Testis (tissue), 2 donors: ENCODE measurements around the gene TASP1.

Experiments used
- POLR2A ChIP-seq: fragments of 450-650 bp; IDR thresholded peaks from one replicate; pipeline ENCODE4 v1.6.1; 2017; ENCODE audit warnings: antibody characterized with exemption, mild to moderate bottlenecking, moderate library complexity
- TF ChIP-seq, protein P1 (sequence below), 3 experiments: fragments of 450-650 bp in 2 of 3; fragments of 200-600 bp in 1 of 3; sonication (generic) in 1 of 3; IDR thresholded peaks; one replicate each; pipeline ENCODE4 v1.5.1; 2016 to 2019; ENCODE audit warnings: antibody characterized with exemption in 3 of 3, mild to moderate bottlenecking in 2 of 3, moderate library complexity in 1 of 3

DNA sequence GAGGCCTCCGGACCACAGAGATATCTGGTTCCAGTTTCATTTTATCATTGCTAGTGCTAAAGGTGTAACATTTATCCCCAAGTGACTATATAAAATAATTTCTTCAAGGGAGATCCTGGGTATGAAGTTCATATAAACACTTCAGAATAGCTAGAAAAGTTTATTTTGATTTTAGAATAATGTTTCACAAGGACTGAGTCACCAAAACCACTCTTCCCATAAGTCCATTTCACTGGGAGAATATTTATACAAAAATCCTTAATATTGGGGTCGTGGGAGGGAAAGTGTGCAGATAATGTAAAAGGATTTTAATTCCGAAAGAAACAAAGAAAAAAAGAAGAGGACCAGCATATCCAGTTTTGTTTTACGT, 289.5 kb downstream of the TASP1 start:
- TF ChIP-seq, protein P1, sequence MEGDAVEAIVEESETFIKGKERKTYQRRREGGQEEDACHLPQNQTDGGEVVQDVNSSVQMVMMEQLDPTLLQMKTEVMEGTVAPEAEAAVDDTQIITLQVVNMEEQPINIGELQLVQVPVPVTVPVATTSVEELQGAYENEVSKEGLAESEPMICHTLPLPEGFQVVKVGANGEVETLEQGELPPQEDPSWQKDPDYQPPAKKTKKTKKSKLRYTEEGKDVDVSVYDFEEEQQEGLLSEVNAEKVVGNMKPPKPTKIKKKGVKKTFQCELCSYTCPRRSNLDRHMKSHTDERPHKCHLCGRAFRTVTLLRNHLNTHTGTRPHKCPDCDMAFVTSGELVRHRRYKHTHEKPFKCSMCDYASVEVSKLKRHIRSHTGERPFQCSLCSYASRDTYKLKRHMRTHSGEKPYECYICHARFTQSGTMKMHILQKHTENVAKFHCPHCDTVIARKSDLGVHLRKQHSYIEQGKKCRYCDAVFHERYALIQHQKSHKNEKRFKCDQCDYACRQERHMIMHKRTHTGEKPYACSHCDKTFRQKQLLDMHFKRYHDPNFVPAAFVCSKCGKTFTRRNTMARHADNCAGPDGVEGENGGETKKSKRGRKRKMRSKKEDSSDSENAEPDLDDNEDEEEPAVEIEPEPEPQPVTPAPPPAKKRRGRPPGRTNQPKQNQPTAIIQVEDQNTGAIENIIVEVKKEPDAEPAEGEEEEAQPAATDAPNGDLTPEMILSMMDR (IDR thresholded peaks at IDR 0.05), result no peak
- TF ChIP-seq POLR2A, result no peak
